ENCODE data around the gene PROS1.
"Not testable (repeated sequence)": the region's sequence is repeated elsewhere in the genome, so short reads cannot be mapped to it uniquely, and the experiment has no call there.

GRCh38 chr3:93937485-93937884 is 36.2 kb downstream of the PROS1 start:
- TF ChIP-seq CTCF, POLR2A (IDR thresholded peaks at IDR 0.05): not testable (repeated sequence)
